H4 (cell line): ENCODE results near the gene PGAP2. TPM values are rescaled to one million over a fixed set of nuclear protein-coding genes. Genes with fewer than 3 reads are reported as not detected.
"Not testable (repeated sequence)": the region's sequence is repeated elsewhere in the genome, so short reads cannot be mapped to it uniquely, and the experiment has no call there.

Experiments used
- DNase-seq: peaks from one replicate; pipeline ENCODE4 v3.0.0-alpha.2; 2015; ENCODE audit warnings: low spot score
- total RNA-seq: library from RNA; depleted of rRNA; stranded (reverse); fragments of >200 nt; shearing (Covaris generic); gene quantifications from 2 replicates; pipeline ENCODE4 v1.2.3, GENCODE V29; 2014; rRNA removed

PGAP2 gene
- 8.2 and 14.0 TPM in 2 replicates for total RNA-seq

DNA sequence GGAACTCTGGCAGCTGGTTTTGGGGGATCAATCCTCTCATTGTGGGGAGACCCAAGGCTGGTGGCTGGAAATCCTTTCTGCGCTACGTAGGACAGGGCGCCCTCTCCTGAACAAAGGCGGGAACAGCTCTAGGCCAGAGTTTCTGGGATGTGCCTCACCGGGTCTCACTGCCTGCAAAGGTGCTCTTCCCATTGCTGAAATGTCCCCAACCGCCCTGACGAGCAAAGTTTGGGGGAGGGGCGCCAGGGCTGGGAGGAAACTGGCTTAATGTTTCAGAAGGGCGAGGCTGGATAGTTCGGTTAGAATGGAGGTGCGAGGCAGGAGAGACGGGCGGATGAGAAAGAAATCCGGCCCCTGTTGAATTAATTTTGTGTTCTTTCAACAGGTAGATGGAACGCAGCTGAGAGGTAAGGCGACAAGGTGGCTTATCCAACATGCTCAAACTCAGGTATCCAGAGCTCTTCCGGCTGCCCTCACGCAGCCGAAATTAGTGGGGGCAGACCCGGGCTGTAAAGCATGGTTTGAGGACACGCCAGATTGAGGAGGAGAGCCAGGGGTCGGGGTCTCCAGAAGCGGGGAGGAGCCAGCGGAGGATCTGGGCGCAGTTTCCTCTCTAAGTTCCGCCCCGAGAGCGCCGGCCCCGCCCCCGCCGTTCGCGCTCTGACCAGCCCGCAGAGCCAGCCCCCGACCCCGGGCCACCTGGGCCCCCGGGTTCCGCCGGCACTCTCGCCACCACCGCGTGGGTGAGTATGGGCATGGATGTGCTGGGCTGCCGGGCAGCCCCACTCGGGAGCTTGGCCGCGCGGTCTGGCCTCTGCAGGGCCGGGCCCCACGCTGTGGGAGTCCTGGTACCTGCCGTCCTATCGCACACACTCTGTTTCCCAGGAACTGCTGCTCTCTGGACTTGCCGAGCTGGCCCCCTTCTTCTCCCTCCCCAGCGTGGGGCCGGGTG, at the start of gene PGAP2:
Gene PGAP2, plus strand, starts transcription at position 652 of the 952 bp plus-strand sequence. CDS start 2,700 bp downstream, outside the sequence.
- peak; percentile 51 for DNase-seq

- no peak for DNase-seq
Observed at GRCh38 chr11:3764266-3764665, 44.1 kb upstream of the PGAP2 start.

DNA sequence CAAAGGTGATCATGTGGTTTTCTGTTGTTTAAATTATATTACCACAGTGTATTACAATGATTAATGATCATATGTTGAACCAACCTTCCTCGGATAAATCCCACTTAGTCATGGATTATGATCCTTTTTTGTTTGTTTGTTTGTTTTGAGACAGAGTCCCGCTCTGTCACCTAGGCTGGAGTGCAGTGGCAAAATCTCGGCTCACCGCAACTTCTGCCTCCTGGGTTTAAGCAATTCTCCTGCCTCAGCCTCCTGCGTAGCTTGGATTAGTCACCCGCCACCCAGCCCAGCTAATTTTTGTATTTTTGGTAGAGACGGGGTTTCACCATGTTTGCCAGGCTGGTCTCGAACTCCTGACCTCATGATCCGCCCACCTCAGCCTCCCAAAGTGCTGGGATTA, 41.5 kb upstream of the PGAP2 start:
- not testable (repeated sequence) for DNase-seq

DNA sequence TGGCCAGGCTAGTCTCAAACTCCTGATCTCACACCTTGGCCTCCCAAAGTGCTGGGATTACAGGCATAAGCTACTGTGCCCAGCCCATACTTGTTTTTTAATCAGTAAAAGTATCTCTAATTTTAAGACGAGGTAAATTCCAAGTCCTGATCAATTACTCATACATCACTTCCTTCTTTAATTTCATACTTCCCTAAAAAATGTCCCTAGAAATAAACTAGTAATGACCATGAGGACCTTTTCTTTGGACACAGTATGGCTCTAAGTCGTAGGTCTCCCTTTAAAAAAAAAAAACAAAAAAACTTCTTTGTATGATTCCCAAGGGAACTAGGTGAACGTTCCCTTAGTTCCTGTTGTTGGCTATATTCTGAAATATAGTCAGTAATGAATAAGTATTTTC, 40.8 kb upstream of the PGAP2 start:
- no peak for DNase-seq

- no peak for DNase-seq
Observed at GRCh38 chr11:3773180-3773579, 35.2 kb upstream of the PGAP2 start.

- DNase-seq: no peak
Observed at GRCh38 chr11:3775736-3776406, 32.5 kb upstream of the PGAP2 start.

- no peak for DNase-seq
Observed at GRCh38 chr11:3781423-3781822, 26.9 kb upstream of the PGAP2 start.

DNA sequence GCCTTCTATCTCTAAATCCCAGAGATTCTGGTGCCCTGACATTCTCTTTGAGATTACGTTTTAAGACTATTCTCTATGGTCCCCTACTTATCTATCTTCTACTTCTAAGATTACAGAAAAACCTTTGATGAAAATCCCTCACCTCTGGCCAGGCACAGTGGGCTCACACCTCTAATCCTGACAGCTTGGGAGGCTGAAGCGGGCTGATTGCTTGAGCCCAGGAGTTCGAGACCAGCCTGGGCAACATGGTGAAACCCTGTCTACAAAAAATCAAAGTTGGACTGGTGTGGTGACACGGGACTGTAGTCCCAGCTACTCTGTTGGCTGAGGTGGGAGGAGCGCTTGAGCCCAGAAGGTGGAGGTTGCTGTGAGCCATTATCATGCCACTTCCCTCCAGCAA, 25.4 kb upstream of the PGAP2 start:
- no peak for DNase-seq

DNA sequence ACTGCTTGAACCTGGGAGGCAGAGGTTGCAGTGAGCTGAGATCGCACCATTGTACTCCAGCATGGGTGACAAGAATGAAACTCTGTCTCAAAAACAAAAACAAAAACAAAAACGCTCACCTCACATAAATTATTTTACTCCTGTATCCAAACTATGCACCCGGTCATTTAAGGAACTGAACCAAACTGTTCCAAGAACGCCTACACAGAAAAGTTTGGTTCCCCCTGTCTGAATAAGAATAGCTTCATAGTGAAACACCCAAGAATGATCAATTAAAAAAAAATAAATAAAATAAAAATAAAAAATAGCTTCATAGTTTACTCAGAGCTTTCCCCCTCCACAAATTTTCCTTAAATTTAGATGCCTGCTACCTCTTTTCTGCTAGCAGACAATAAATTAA, 24.7 kb upstream of the PGAP2 start:
- no peak for DNase-seq

DNA sequence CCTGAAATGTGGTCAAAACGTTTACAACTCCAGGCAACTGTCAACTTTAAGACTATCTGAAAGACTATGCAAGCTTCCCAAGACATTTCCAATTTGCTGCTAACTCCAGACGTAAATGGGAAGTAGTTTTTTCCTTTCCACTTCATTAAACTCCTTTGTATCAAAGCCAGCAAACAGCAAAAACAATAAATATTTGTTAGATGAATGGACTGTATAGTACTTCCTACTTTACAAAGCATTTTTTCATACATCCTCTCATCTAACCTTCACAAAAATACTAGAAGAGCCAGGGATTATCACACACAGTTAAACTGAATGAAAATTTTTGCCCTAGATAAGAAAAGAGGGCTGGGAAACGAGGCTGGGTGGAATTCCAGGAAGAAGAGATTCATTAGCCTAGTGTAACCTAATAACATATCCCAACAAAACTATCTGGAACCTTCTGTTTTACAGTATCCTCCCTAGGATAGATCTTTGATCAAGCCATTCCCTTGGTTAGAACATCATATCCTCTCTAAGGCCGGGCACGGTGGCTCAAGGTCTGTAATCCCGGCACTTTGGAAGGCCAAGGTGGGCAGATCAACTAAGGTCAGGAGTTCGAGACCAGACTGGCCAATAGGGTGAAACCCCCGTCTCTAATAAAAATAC, 21.5 kb upstream of the PGAP2 start:
- no peak for DNase-seq

GRCh38 chr11:3794387-3794786, 14.0 kb upstream of the PGAP2 start:
- not testable (repeated sequence) for DNase-seq

- no peak for DNase-seq
Observed at GRCh38 chr11:3795131-3796001, 13.0 kb upstream of the PGAP2 start.

- no peak for DNase-seq
Observed at GRCh38 chr11:3796002-3796311, 12.4 kb upstream of the PGAP2 start.

DNA sequence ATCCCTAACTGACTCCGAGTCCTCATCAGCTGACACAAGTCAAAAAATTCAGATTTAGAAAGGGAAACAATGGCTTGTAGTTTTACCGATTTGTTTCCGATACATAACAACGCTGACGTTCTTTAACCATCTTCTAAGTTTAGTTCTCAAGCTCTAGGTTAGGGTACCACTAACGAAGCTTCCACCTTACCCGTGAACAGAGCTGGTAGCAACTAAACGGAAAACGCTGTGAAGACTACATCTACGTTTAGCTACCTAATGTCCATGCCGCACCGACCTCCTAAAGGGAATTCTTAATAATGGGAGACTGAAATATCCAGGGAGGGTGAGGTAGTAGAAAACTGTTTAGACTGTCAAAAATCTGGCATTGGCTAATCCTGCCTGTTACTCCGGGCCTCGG, 12.0 kb upstream of the PGAP2 start:
- DNase-seq: no peak

GRCh38 chr11:3796801-3797328, 11.5 kb upstream of the PGAP2 start:
- DNase-seq: no peak

GRCh38 chr11:3797329-3798090, 10.8 kb upstream of the PGAP2 start, which contains the start of gene NUP98:
Gene NUP98 (minus strand): TSS chr11:3797554. CDS start chr11:3782117, 15,437 bp downstream.
- DNase-seq: peak; percentile 100

DNA sequence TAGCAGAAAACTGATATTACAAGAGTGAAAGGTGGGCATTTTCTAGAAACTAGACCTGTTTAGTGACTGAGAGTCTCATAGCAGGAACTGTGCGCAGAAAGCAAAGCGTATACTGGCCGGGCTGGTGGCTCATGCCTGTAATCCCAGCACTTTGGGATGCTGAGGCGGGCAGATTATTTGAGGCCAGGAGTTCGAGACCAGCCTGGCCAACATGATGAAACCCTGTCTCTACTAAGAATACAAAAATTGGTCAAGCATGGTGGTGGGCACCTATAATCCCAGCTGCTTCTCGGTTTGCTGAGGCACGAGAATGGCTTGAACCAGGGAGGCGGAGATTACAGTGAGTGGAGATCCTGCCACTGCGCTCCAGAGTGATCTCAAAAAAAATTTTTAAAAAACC, 9.2 kb upstream of the PGAP2 start:
- DNase-seq: no peak

- no peak for DNase-seq
Observed at GRCh38 chr11:3799873-3800272, 8.5 kb upstream of the PGAP2 start.

GRCh38 chr11:3802011-3802790, 6.2 kb upstream of the PGAP2 start:
- DNase-seq: no peak
